OCI-LY3 (cell line): Measurements from ENCODE around the gene IDS.

ENCODE experiments used
- EZH2phosphoT487 ChIP-seq: fragments of 200-600 bp; shearing (Covaris generic); IDR thresholded peaks from 2 replicates; pipeline ENCODE4 v1.6.1; 2018; ENCODE audit warnings: antibody characterized with exemption, mixed run types, low read depth
- TF ChIP-seq, protein P1 (sequence below): fragments of 200-600, 300-600 bp; sonication (generic); IDR thresholded peaks from 2 replicates; pipeline ENCODE4 v1.5.1; 2014; ENCODE audit warnings: antibody characterized with exemption, low read length, low read depth

DNA sequence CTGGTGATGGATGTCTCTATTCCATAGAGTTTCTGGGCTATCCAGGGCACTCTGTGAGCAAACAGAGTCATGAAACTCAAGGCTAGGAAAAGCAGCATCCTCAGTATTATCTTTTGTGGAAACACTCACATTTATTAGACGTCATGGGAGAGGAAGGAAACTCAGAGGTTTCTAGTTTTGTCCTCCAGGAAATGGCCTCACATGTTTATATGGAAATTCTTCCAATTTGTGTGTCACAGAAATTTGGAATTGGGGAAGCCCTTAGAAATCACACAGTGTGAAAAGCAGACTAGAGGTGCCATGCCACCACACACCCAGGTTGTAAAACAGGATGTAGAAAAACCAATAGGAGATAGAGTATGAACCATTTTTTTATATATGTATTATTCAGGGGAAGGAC lies 31.1 kb downstream of the IDS start:
- TF ChIP-seq, protein P1, sequence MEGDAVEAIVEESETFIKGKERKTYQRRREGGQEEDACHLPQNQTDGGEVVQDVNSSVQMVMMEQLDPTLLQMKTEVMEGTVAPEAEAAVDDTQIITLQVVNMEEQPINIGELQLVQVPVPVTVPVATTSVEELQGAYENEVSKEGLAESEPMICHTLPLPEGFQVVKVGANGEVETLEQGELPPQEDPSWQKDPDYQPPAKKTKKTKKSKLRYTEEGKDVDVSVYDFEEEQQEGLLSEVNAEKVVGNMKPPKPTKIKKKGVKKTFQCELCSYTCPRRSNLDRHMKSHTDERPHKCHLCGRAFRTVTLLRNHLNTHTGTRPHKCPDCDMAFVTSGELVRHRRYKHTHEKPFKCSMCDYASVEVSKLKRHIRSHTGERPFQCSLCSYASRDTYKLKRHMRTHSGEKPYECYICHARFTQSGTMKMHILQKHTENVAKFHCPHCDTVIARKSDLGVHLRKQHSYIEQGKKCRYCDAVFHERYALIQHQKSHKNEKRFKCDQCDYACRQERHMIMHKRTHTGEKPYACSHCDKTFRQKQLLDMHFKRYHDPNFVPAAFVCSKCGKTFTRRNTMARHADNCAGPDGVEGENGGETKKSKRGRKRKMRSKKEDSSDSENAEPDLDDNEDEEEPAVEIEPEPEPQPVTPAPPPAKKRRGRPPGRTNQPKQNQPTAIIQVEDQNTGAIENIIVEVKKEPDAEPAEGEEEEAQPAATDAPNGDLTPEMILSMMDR = no peak
- TF ChIP-seq EZH2phosphoT487 = no peak
